Stimulated activated CD8-positive, alpha-beta memory T cell treated with anti-CD3 and anti-CD28 coated beads, Interleukin-7, amount 100 ng/mL, for 24 hours (primary cell): Measurements from ENCODE around the gene PPIF.

Experiments used
- DNase-seq: peaks from one replicate; pipeline ENCODE4 v3.0.0-alpha.2; 2020; ENCODE audit warnings: low read depth

Gene PPIF

DNA sequence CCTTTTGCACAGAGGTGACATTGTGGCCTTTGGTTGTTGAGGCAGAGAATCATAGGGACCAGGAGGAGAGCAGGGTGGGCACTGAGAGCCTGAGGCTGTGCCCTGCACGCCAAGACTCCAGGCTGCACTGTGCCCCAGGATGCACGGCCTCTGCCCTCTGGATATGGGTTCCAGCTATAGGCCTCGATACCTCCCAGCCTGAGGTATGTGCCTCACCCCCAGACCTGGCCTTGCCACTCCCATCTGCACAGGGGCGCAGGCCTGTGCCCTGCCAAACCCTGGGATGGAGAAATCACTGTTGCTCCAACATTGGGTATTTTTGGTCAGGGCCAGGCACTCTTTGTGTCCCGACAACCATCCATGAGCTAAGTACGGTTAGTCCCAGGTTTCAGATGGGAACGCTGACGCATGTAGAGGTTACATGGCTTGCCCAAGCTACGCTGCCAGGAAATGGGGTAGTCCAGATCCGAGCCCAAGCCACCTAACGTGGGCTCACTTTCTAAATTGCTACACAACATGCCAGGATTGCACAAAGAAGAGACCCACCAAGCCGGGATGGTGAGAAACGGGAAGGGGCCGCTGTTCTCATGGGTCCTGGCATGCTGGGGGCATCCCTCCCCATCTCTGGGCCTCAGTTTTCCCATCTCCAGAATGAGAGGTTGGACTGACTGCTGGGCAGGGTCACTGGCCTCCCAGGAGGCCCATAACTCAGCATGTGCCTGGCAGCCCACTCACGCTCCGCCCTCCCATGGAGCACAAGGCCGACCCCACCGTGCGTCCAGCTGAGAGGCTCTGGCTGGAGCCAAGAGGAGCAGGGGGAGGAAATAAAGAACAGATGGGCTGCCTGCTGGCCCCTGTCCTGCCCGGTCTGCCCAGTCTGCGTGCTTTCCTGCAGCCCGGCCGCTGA is 54.0 kb downstream of the PPIF start:
- no peak for DNase-seq

DNA sequence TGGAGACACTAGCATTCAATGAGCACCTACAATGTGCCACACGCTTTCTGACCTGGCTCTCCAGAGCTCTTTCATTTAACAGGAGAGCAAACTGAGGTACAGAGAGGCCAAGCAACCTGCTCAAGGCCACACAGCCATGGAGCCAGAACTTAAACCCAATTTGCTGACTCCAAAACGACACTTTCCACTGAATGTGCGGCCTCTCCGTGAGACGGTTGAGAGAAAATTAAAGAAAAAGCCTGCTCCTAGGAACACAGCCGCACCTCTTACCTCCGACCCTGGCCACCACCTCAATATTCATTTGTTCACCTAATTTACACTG is 55.3 kb downstream of the PPIF start:
- no peak for DNase-seq

DNA sequence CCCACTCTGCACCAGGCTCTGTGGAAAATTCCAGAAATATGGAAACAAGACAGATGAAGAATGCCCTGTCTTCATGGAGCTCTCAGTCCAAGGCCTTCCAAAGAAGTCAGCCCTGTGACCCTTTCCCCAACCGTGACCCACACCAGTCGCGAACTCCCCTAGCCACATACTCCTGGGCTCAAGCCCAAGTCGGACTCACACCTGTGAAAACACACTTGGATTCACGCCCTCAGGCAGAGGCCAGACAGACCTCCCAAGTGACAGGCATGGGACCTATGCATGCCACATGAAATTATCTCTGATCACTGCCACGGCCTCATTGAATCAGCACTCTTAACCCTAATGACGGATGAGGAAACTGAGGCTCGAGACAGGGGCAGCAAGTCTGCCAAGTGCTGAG is 55.7 kb downstream of the PPIF start:
- no peak for DNase-seq

DNA sequence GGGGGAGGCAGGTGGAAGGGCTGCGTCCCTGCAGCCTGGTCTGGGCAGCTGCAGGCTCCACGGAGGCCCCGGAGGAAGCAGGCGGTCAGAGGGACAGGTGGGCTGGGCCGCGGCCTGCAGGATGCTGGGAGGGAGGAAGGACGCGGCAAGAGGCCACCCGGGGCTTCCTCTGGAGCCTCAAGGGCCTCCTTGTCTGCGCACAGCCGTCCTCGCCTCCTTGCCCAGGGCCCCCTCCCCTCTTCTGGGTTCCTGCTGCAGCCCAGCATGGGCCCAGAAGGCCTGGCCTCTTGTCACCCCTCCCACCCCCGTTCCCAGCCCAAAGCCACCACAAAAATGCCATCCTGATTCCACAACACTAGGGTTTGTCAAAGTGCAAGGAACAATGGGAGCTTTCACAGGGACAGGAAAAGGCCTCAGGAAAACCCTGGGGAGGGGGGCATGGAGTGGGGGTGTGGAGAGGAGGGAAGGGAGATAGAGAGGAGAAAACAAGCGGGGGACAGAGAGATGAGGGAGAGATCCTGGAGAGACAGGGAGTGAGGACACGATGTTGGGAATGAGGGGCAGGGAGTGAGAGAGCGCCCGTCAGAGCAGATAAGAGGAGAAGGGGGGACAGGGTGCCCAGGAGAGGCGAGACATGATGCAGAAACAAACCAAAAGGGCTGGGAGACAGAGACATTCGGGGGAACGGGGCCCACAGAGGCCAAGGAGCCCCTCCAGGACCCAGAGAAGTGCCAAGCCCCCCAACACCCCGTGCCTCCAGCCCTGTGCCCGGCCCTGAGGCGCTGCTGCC is 56.4 kb downstream of the PPIF start:
- no peak for DNase-seq

DNA sequence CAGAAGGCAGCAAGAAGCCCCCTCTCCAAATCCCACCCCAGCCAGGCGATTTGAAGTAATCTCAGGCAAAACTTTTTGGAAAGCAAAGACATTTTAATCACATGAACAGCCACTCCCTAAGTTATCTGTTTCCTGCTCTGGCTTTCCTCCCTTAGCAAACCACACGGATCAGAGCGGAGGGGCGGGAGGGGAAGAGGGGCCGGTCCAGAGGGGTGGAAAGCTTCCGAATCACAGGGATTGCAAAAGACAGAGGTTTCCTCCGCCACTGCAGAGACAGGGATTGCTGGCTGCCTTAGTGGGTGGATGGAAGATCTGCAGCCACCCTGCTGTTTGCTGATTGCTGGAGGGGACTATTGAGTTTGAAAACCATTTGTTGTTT is 57.0 kb downstream of the PPIF start:
- no peak for DNase-seq

DNA sequence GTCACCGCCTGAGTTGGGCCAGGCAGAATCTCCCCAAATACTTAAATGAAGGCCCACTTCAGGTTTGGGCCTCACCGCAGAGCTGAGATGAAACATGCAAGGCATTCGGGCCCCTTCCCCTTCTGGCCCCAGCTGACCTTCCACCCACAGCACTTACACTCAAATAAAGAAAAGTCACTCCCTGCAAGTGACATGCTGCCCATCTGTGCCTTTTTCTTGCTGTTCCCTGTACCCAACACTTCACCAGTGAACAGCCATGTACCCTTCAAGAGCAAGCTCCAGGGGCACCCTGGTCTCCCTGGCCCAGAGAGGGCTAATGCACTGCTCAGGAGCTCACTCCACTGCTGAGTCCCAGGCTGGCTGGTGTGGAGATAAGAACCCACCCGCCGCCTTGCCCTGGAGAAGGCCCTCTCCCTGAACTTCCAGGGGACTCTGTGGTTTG is 57.4 kb downstream of the PPIF start:
- no peak for DNase-seq
